Cardiac muscle cell (in vitro differentiated cells and primary cell): ENCODE data around the gene EIF3D. TPM values are rescaled to one million over a fixed set of nuclear protein-coding genes. Genes with fewer than 3 reads are reported as not detected.
A peak's percentile ranks its signal among the peaks of the same experiment; 100 is the strongest.

Experiments
- DNase-seq, 2 donors: peaks; one replicate each; pipeline versions ENCODE4 v3.0.0 to v3.0.0-alpha.2; 2010 to 2017; ENCODE audit warnings: low read depth in 1 of 2, low spot score in 1 of 2
- H3K27ac ChIP-seq: fragments of 200-600 bp; sonication (generic); 2 replicates; pipeline ENCODE4 v1.5.1; 2016
- H3K27me3 ChIP-seq: fragments of 200-600 bp; sonication (generic); 2 replicates; pipeline ENCODE4 v1.6.0; 2016; ENCODE audit warnings: control low read depth
- H3K36me3 ChIP-seq: fragments of 200-600 bp; sonication (generic); 2 replicates; pipeline ENCODE4 v1.5.1; 2016; ENCODE audit warnings: control low read depth
- H3K4me1 ChIP-seq: fragments of 200-600 bp; sonication (generic); 2 replicates; pipeline ENCODE4 v1.8.1; 2017; ENCODE audit warnings: low read depth, mild to moderate bottlenecking, mixed run types
- H3K4me3 ChIP-seq: fragments of 200-600 bp; sonication (generic); 2 replicates; pipeline ENCODE4 v1.5.1; 2016; ENCODE audit warnings: mild to moderate bottlenecking
- H3K9me3 ChIP-seq: fragments of 200-600 bp; sonication (generic); 2 replicates; pipeline ENCODE4 v1.5.1; 2017; ENCODE audit warnings: low read depth, mild to moderate bottlenecking, control low read depth
- CTCF ChIP-seq: IDR thresholded peaks from 2 replicates; pipeline ENCODE4 v1.5.1; 2012; ENCODE audit warnings: low read depth, mild to moderate bottlenecking, low read length
- polyA plus RNA-seq: library from polyadenylated mRNA; unstranded; fragments of >200 nt; fragmentation: Nextera tagmentation; extraction: Ambion mirVana; gene quantifications from 2 replicates; pipeline ENCODE4 v1.2.1, GENCODE V29; 2016
- total RNA-seq: library from RNA; depleted of rRNA; stranded (reverse); fragments of >200 nt; gene quantifications from 2 replicates; pipeline ENCODE4 v1.2.3, GENCODE V29; 2016

The EIF3D gene
- total and polyA plus RNA-seq, 2 experiments from 2014 or later, result 136 to 497 TPM

GRCh38 chr22:36467946-36468345 lies 61.0 kb downstream of the EIF3D start:
- Histone ChIP-seq H3K27ac (peak overlapping the region; percentile 41), H3K9me3 (no peaks in the 10 kb centered on the region), H3K4me3 (no peak overlapping the region), H3K4me1 (peaks cover 21% of the 10 kb centered on the region), H3K27me3 (no peaks in the 10 kb centered on the region), H3K36me3 (no peaks in the 10 kb centered on the region)
- no peak for TF ChIP-seq CTCF
- peak in 1 of 2 donors; percentile 96 for DNase-seq

GRCh38 chr22:36467042-36467810 lies 61.7 kb downstream of the EIF3D start:
- peaks cover 26% of the 10 kb centered on the region for H3K4me1 ChIP-seq
- no peak overlapping the region for H3K4me3 ChIP-seq
- H3K27ac ChIP-seq, result peak overlapping the region; percentile 41
- H3K27me3 ChIP-seq, result no peaks in the 10 kb centered on the region
- DNase-seq, result peak; percentile 57 to 91
- no peaks in the 10 kb centered on the region for H3K36me3 ChIP-seq
- no peaks in the 10 kb centered on the region for H3K9me3 ChIP-seq
- TF ChIP-seq CTCF, result no peak

GRCh38 chr22:36466258-36466657 lies 62.7 kb downstream of the EIF3D start:
- peaks cover 32% of the 10 kb centered on the region for H3K4me1 ChIP-seq
- H3K27me3 ChIP-seq, result no peaks in the 10 kb centered on the region
- H3K27ac ChIP-seq, result peak overlapping the region; percentile 41
- no peak for DNase-seq
- TF ChIP-seq CTCF, result no peak
- no peak overlapping the region for H3K4me3 ChIP-seq
- no peaks in the 10 kb centered on the region for H3K9me3 ChIP-seq
- H3K36me3 ChIP-seq, result no peaks in the 10 kb centered on the region

DNA sequence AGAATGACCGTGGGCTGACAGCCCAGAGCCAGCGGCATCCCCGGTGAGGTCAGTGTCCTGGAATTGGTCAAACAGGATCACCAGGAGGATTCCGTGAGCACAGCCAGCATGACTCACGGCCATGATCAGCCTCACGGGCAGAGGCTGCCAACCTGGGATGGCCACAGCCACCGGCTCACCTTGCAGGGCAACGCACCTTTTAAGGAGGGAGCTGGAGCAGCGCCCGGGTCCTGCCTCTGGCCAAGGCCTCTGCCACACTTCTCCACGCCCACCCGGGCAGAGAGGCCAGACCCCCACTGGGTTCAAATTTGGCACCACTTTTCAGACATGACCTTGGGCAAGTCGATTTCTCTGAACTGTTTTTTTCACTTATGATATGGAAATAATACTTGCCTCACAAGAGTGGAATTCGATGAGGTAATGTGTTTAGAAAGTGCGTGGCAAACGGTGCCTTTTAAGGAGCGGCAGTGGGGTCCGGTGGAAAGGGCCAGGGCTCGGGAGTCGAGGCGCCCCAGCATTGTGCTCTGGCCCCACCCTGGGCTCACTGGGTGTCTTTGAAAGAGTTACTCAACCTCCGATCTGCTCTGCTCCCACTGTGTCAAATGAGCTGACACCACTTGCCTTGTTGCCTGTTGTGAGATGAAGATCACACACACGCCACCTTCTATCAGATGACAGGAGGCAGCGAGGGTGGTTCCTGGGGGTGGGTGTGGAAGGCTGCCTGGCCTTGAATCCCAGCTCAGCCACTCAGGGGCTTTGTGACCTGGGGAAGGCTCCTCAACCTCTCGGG lies 63.5 kb downstream of the EIF3D start:
- no peak for TF ChIP-seq CTCF
- Histone ChIP-seq H3K9me3 (no peaks in the 10 kb centered on the region), H3K27me3 (no peaks in the 10 kb centered on the region), H3K27ac (peak overlapping the region; percentile 41), H3K4me1 (peaks cover 35% of the 10 kb centered on the region), H3K36me3 (no peaks in the 10 kb centered on the region), H3K4me3 (no peak overlapping the region)
- DNase-seq, result peak in 1 of 2 donors; percentile 87

DNA sequence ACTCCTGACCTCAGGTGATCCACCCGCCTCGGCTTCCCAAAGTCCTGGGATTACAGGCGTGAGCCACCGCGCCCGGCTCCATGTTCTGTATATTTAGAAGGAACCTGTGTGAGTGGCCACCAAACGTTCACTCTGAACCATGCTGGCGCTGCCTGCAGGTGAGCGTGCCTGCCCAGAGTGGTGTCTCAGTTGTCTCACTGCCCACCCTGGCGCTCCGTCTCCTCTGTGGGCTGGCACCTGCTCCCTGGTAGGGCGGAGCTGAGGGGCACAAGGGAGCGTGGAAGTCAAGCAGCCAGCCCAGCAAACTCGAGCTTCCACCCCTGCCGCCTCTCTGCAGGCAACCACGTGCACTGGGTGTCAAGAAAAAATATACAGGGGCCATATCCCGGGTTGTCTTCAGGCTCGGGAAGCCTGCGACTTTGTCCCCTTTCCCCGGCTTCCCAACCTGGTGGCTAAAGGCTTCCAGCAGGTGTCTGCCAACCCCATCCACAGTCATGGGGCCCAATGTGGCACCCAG lies 64.2 kb downstream of the EIF3D start:
- Histone ChIP-seq H3K36me3 (no peaks in the 10 kb centered on the region), H3K27me3 (no peaks in the 10 kb centered on the region), H3K4me3 (no peak overlapping the region), H3K4me1 (peaks cover 35% of the 10 kb centered on the region), H3K9me3 (no peaks in the 10 kb centered on the region), H3K27ac (peak overlapping the region; percentile 41)
- TF ChIP-seq CTCF, result no peak
- no peak for DNase-seq
